NCI-H1048 (cell line): ENCODE results near the gene DHRS13.
"Not testable (repeated sequence)": the region's sequence is repeated elsewhere in the genome, so short reads cannot be mapped to it uniquely, and the experiment has no call there.

Experiments used
- DNase-seq: peaks from one replicate; lab custom pipeline; 2025; lab: John Stamatoyannopoulos, UW

DHRS13 gene

GRCh38 chr17:28882154-28882895, 20.6 kb downstream of the DHRS13 start:
- no peak for DNase-seq

DNA sequence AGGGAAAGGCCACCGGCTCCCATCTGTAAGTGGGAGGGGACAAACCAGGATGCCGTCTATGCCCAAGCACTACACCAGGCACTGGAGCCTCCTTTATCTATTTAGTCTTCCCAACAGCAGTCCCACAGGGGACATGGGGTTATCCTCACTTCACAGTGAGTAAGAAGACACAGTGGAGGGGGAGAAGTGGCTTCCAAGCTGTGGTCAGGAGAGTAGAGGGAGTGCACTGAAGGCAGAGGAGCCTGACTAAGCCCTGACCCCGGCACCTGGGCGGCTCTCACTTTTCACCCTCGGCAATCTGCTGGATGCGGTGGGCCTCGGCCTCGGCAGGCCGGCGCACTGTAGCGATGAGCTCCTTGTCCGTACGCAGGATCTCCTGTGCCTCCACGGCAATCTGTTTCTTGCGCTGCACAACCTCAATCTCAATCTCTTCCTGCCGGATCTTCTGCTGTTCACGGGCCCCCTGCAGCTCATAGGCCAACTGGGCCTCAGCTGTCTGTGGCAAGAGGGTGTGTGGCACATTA, 21.3 kb downstream of the DHRS13 start:
- no peak for DNase-seq

DNA sequence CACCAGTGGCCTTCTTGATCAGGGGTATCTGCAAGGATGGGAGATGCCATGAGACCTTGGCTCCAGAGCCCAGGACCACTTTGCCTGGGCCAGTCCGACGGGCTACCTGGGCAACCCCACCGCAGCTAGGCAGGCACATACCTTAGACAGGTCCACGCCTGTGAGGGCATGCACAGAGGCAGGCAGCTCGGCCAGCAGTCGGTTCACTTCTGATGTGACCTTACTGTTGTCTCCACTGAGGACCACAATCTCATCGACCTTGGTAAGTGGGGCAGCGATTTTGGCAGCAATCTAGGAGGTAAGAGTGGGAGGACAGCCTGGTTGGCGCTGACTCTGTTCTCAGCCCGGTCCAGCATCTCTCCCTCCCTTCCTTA, 22.3 kb downstream of the DHRS13 start:
- no peak for DNase-seq

DNA sequence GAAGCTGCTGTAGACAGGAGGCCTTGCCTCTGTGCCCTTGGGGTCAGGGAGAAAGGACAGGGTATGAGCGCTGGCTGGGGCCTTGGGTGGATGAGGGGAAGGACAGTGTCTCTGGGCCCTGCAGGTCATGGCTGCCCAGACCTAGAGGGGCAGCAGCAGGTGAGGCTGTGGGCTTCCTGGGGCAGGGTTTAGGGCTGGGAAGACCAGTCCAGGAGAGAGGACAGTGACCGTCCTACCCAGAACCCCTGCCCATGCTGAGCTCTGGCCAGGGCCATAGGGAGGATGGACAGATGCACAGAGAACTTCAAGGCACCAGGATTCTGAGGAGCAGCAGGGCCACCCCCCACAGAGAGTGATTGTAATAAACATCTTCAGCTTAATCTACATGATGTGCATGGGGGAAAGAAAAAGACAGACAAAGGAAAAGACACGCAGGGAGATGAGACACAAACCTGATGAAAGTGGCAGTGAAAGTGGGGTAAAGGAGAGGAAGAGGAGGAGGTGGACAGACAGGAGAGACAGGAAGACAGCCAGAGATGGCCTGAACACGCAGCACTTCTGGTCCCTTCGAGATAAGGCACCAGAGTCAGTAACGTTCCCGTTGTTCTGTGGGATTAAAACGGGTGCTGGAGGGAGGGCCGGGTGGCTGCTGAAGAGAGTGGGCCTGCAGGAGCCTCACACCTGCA, 22.9 kb downstream of the DHRS13 start:
- no peak for DNase-seq

DNA sequence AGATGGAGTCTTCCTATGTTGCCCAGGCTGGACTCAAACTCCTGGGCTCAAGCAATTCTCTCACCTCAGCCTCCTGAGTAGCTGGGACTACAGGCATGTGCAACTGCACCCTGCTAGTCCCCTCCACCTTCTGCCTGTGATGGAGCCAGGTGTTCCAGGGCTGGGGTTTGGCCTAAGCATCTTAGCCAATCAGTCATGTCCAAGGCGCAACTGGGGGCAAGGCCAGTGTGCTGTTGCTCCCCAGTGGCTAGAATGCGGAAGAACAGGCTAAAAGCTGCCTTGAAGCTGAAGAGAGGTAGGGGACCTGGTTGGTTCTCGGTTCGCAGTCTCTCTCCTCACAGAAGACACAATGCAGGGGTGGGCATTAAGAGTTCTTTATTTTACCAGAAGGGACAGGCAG, 23.9 kb downstream of the DHRS13 start:
- no peak for DNase-seq

DNA sequence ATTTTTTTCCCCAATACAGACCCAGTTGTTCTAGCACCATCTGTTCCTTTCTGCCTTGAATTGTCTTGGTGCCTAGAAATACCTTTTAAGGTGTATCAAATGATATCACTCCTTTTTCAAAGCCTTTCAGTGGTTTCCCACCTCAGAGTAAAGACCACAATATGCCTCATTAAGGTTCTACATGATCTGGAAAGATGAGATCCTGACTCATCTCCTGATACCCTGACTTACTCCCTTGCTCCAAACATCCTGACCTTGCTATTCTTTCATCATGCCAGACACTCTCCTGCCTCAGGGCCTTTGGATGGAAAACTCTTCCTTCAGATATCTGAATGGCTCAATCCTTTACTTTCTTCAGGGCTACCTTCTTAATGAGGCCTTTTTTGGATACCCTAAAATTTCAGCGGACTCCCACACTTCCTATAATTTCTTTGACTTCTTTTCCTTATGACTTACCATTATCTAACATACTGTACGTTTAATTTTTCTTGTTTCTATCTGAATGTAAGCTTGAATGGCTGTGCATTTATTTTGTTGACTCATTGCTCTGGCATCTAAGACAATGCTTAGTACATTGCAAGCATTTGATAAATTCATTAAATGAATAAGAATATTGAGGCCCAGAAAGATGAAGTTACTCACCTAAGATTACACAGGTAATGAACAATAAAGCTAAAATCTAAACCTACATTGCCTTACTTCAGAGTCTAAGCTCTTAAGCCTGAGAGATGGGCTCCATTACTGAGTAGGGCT, 24.5 kb downstream of the DHRS13 start:
- no peak for DNase-seq

DNA sequence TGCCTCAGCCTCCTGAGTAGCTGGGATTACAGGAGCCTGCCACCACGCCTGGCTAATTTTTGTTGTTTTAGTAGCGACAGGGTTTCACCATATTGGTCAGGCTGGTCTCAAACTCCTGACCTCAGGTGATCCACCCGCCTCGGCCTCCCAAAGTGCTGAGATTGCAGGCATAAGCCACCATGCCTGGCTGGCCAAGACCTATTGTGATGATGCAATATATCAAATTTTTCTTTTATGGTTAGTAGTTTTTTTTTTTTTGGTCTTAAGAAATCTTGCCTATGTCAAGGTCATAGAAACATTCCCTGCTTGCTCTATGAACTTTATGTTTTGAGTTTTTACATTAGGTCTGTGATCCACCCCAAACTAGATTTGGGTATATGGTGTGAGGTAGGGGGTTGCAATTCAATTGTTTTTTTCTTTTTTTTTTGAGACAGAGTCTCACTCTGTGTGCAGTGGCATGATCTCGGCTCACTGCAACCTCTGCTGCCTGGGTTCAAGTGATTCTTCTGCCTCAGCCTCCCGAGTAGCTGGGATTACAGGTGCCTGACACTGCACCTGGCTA, 25.6 kb downstream of the DHRS13 start:
- not testable (repeated sequence) for DNase-seq

GRCh38 chr17:28875848-28876550, 26.9 kb downstream of the DHRS13 start:
- DNase-seq: no peak

DNA sequence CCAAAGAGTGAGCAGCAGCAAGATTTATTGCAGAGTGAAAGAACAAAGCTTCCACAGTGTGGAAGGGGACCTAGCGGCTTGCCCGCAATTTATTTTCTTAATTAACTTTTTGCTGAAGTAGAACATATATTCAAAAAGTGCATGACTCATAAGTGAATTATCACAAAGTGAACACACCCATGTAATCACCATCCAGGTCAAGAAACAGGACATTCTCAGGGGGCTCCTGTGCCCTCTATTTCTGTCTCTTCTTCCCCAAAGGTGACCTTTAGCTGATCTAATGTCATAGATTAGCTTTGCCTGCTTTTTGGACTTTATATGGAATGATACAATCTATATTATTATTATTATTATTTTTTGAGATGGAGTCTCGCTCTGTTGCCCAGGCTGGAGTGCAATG, 28.1 kb downstream of the DHRS13 start:
- DNase-seq: no peak

- no peak for DNase-seq
Measured at GRCh38 chr17:28873839-28874238, 29.0 kb downstream of the DHRS13 start.

DNA sequence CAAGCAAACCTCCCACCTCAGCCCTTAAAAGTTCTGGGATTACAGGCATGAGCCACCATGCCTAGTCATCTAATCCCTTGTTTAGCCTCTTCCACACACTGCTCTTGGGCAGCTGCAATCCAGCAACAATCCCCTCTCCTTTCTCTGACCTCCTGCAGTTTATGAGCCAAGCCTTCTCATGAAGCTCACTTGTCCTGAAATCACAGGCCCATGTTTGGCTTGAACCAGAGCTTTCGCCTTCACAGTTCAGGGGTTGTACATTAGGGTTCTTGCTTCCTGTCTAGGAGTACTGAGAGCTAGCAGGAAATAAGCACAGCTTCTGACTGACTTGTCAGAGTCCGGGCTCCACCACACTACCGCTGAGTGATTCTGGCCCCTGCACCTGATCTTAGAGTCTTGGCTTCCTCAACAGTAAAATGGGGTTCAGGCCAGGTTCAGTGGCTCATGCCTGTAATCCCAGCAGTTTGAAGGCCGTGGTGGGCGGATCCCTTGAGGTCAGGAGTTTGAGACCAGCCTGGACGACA, 31.8 kb downstream of the DHRS13 start:
- no peak for DNase-seq

- no peak for DNase-seq
Measured at GRCh38 chr17:28867276-28867675, 35.6 kb downstream of the DHRS13 start.

- no peak for DNase-seq
Measured at GRCh38 chr17:28865946-28866752, 36.7 kb downstream of the DHRS13 start.

GRCh38 chr17:28864991-28865849, 37.7 kb downstream of the DHRS13 start:
- DNase-seq: no peak

DNA sequence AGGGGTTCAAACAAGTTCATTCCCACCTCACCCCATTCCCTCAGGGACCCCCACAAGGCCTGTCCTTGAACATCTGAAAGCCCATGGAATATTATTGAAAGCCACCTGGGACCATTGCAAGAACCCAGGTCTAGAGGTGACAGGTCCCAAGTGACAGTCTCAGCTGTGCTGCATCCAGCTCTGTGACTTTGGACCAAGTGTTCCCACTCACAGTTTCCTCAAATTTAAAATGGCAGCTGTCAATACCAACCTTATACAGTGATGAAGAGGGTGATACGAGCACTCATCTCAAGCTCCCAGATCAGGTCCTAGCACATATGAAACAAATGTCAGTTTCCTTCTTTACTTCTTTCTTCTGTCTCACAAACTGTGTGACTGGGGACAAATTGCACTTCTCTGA, 38.9 kb downstream of the DHRS13 start:
- no peak for DNase-seq

DNA sequence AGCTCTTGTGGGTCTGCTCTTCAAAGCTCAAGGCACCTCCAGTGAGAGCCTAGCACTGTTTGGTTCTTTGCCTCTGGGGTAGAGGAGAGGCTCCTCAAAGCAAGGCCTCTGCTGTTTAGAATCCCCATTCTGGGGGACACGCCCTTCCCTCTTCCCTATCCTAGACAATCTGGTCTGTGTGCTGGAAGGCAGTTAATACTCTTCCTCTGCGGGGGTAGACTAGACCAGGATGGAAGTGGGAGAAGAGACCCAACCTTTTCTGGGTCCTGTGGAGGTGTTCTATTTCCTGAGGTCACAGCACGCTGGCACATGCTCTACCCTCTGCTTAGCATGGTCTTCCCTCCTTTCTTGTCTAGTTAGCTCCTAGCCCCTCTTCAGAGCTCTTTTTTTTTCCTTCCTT, 40.3 kb downstream of the DHRS13 start:
- no peak for DNase-seq

- no peak for DNase-seq
Measured at GRCh38 chr17:28861393-28862203, 41.3 kb downstream of the DHRS13 start.

DNA sequence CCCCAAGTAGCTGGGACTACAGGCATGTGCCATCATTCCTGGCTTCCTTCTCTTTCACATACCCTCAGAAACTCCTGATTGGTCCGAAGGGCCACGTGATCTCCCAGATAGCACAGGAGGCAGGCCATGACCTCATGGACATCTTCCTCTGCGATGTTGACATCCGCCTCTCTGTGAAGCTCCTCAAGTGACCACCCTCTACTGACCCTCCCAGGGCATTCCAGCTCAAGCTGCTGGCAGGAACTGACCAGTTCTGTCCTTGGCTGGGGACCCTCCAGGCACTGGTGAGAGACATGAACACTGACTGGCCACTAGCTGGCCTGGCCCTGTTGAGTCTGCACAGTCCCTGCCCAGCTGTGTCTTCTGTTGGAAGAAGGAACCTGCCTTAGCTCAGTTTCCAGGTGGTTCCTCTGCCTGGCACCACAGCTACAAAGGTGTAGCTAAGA, 42.5 kb downstream of the DHRS13 start:
- no peak for DNase-seq
